T-helper 1 cell (primary cell): ENCODE measurements around the gene AFAP1.

Experiments
- DNase-seq, 5 donors: peaks; one replicate each; pipeline ENCODE4 v3.0.0-alpha.2; 2012 to 2020

The AFAP1 gene

DNA sequence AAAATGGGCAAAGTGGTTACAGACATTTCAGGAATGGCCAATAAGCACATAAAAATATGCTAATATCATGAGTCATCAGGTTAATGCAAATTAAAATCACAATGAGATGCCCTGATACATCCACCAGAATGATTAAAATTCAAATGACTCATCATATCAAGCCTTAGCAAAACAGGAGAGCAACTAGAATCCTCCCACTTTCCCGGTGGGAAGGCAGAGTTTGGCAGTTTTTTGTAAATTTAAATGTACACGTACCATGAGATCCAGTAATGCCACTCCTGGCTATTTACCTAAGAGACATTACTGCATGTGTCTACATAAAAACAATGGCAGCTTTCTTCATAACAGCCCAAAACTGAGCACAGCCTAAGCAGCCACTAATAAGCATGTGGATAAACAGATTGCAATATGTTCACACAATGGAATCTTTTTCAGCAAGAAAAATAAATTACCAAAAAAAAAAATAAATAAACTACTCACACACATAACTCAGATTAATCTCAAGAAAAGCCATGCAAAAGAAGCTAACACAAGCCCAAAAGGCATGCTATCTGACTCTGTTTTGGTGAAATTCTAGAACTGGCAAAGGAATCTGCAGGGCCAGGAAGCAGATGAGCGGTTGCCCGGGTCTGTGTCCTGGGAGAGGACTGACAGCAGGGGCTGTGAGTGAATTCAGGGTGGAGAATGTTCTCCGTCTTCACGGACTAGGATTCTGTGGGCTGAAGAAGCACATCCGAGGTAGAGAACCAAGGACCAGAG lies 48.8 kb downstream of the AFAP1 start:
- no peak for DNase-seq

DNA sequence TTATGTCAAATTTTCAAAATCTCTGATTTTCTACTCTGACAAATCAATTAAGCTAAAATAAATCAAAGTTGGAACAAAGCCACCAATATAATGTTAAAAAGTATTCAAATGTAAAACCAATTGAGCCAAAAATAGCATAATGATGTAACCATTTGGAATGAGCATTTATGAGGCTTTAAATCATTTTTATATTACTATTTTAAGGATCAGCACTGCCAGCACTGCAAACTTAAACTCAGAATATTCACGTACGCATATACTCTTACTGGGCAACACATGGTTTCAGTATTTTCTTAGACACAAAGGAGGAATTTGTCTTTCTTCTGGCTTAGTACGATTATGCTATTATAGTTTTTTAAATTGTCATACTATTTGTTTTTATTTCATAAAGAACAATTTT lies 52.2 kb downstream of the AFAP1 start:
- DNase-seq, result no peak

DNA sequence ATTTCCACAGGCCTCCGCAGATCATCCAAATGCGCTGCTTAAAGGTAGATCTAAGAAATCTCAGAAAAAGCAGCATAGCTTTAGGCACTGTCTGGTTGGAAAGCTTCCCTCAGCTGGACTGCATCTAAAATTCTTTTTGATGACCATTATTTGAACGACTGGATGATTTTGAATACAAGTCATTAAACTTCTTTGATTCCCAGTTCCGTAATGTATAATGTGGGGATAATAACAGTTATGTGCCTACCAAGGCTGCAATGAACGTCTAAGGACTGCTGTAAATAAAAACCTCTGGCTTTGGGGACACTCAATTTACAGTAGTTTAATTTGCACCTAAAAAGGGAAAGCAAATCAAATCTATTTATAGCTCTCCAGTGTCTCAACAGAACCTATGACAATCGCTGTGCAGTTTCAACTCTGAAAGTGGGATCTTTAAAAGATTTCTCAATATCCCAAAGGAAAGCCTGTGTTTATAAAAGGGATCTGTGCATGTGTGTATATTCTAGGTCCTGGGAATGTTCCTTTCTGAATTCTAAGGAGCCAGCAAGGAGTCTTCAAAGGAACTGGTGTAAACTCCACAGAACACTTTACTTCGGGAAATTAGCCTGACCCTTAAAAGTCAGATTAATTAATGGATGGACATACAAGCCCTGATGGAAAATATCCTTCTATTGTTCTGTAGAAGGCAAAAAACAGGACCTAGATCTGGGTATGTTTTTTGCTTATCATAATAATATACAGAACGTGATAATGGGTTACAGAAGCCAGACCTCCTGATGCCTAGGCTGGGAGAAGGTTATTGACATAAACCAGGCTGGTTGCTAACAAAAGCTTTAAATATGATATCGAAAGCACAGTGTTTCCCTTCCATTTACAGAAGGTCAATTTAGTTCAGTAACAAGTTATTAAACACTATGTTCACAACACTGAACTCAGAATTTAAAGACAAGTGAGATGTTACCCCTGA lies 53.4 kb downstream of the AFAP1 start:
- DNase-seq, result no peak

DNA sequence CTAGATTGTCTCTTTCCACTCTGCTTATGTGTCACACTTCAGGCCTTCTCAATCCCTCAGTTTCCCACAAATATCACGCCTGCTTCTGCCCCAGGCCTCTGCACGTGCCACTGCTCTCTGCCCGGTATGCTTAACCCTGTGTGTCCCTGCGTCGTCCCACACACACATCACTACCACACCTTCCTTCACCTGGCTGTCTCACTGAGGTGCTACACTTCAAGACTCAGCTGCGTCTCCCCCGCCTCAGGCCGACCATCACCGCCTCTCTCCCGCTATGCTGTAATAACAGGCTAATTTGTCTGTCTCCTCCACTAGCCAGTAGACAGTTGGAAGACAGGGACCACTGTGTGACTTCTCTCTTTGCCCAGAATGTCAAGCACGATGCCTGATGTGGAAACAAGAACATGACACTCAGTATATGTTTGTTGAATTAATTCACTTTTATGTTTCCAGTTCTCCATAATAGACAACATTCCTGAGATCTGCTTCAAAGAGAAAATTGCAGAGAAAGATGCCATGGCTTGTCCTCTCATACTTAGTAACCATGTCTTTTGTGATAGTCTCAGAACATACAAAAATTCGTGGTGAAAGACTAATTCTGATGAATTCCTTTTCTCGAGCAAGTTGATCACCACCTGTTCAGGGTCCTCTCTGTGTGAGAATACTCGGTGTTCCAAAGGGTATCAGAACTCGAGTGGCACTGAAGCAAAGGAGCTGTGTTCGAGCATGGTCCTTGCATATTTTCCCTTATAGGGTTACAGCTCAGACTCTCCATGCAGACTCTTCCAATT lies 54.2 kb downstream of the AFAP1 start:
- DNase-seq, result no peak

DNA sequence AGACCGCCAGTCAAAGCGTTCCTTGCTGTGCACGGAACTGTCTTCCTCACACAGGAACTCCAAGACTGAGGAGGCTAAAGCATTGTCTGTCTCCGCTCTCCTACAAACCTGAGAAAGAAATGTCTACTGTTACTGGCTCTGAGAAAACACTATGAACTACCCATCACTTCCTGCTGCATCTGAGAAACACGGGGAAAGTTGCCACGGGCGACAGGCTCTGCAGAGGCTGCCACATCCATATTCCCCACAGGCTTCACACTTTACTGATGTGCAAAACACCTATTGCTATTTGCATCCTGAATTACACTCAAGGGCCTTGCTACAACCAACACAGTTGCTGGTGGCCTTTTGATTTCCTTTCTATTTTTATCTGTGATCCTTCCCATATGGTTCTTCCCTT lies 59.0 kb downstream of the AFAP1 start:
- no peak for DNase-seq

DNA sequence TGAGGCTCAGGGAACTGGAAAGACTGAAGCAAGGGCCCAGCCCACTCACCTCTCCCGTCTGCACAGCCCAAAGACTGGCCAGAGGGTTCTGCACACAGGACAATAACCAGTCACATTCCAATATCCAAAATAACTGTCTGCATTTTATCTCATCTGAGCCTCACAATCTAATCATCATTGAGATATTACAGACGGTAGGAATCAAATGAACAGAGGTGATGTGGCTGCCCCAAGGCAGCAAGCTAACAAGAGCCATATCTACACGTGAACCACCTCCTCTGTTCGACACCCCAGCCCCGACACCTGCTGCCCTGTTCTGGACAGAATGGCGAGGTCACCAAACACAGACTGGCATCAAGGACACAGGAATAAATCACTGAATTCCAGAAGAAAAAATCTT lies 60.5 kb downstream of the AFAP1 start:
- no peak for DNase-seq

DNA sequence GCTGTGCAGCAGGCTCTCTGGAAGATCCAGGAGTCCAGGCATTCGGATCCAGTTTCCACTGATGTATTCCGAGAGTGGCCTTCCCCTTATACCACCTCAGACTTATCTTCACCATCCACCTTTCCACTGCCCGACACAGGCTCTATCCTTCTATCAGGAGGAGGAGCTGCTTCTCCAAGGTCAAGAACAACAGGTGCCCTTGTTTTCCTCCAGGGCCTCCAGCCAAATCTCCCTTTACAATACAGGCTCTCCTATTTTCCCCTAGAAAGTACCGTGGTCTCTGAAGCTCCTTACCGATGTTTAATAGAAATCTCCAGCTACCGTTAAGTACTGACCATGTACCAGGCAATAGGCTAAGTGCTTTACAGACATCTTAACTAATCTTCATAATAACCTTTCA lies 61.3 kb downstream of the AFAP1 start:
- DNase-seq, result no peak

DNA sequence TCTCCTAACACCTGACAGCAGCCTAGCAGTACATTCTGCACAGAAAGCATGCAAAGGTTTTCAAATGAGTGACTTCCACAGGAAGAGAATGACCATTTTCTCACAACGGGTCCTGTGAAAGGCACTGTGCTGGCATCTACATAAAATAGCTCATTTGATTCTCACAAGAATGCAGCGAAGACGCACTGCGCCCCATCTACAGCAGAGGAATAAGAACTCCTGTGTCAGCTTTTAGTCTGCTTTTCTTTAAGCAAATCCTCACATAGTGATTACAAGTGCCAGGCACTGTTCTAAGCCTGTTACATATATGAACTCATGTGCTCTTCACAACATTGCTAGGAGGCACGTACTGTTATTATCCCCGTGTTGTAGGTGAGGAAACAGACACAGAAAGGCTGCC lies 62.5 kb downstream of the AFAP1 start:
- DNase-seq, result no peak

DNA sequence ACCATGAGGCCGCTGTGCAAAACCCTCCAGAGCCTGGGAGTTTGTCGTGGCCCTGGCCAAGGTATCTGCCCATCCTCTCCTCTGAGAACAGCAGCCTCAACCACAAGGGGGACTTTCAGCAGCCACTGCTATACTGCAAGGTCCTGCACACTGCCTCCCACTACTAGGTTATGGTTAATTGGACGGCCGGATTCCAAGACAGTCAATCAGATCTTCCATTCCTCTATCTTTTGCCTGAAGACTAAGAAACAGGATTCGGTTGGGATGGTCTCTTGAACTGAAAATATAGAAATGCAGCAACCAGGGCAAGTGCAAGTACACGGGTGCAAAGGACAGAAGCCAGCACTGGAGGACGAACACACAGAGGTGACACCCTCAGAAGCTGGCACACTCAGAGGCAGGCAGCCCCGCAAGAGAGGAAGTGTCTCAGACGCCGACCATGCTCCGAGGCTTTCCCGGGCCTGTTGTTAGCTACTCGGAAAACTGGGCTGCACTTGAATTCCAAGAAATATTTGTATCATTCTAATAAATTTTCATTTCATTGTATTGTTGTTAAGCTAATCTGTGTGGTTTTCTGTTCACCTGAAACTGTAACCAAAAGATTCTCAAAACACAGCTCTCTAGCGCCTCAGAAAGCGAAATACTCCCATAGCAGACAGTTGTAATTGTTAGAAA lies 63.3 kb downstream of the AFAP1 start:
- peak in 2 of 5 donors; percentile 22 to 50 for DNase-seq

DNA sequence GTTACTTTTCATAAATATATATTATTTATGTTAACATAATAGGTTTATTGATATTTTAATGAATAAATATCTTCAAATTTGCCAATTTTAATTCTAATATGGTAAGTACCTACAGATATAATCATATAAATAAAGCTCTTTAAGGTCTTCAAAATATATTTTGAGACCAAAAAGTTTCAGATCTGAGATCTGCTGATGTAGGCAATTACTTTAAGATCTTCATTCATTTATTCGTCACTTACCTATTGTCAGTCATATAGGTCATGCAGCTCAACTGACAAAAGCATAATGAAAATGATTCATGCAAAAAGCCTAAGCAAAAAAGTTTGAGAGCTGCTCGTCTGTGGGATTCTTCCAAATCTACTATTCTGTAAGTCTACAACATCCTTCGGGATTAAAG lies 64.8 kb downstream of the AFAP1 start:
- no peak for DNase-seq

DNA sequence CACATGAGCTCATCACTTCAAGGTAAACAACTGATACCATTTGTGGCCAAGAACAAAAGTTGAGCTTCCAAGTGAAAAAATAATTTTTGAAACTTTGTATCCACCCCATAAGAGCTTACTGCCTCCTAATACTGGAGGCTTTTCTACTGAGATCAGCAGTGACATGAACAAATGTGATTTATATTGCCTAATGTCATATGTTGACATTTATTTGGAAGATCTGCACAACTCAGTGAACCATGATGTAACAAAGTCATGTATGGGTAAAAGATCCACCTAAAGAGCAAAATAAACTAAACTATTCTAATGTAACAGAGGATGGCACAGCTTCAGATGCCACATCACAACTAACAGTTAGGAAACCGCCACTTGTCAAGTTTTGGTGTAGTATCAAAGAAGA lies 65.8 kb downstream of the AFAP1 start:
- DNase-seq, result no peak

DNA sequence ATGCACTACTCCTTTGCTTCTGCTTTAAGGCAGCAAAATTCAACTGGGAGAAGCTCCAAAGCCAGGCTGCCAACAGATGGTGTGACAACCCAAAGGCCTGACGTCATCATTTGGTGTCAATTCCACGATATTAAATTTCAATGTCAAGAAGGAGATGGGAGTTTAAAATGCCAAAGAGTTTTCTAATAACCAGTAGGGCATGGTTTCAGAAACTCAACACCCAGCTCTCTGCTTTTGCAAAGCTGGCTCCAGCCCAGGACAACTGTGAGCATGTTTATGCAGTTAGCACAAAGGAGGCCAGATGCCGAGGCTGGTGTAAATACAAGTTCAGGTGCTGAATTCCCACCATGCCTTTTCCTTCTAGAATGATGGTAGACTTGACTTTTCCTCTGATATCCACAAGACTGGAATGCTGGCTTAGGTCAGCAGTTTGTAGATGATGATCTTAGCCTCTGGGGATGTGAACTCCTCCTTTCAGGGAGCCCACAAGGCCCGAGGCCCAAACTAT lies 67.3 kb downstream of the AFAP1 start:
- no peak for DNase-seq

DNA sequence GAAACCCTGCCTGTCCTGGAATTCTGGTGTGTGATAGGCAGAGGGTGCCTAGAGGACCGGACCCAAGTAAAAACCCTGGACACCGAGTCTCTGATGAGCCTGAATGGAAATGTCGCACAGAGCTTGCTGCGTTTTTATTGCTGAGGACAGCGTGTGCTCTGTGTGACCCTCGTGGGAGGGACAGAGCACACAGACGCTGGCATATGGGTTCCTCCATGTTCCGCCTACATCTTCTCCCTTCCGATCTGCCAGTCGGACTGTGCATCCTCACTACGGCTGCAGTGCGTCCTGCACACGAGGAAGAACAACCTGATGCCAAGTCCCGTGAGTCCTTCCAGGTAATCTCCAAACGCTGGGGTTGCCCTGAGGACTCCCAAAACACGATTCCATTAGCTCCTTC lies 68.3 kb downstream of the AFAP1 start:
- no peak for DNase-seq

DNA sequence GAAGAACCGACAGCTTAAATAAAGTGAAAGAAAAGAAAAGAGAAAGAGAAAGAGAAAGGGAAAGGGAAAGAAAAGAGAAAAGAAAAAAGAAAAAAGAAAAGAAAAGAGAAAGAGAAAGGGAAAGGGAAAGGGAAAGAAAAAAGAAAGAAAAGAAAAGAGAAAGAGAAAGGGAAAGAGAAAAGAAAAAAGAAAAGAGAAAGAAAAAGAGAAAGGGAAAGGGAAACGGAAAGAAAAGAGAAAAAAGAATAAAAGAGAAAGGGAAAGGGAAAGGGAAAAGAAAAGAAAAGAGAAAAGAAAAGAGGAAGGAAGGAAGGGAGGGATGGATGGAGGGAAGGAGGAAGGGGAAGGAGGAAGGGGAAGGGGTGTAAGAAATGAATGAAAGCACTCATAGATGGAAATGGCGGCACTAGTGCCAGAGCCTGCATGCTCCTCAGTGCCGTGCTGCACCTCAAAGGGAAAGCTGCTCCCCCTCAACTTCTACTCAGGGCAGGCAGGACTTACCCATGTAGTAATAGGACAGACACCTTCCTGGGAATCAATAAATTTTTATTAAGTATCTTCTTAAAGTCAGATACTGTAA lies 70.7 kb downstream of the AFAP1 start:
- DNase-seq, result peak in 1 of 5 donors; percentile 40

DNA sequence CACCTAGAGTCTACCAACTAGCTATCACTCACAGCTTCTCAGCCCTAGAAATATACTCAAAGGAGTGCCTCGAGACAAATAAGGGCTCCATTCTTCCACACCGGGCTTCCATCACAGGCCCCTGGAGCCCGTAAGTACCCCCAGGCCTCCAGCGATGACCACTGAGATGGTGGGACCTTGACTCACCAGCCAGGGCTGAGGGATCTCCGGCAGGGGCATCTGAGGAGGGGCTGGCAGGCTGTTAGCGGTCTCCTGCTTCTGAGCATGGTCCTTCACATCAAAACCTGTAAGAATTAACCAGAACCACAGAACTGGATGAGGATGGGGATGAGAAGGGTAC lies 71.3 kb downstream of the AFAP1 start:
- no peak for DNase-seq

DNA sequence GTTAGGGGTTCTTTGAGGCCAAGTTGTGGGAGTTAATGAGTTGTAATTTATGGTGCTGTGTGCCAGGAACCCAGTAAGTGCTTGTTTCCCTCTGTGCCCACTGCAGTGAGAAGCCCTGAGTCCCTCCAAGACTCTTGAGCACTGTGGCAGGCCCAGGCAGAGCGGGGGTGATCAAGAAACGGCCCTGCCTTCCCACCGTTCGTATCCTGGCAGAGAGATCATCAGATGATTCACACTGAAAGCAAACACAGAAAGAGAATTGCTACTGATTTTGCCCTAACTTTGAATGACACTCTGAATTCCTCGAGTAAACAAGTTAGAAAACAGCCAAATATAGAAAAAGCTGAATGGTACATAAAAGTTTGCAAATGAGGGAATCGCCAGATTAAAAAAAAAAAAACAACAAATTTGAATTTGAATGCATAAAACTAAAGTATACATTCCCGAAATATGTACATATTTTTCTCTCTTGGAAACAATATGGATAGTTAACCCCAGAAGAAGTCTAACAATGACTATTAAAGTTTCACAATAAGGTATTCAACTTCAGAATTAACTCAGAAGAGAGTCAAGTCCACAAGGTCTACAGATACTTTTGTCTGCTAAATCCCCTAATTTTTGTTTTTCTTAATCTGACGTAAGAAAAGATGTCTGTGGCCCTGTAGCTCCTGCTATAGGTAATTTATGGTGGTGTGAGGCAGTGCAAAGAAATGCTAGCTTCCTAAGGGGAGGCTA lies 71.8 kb downstream of the AFAP1 start:
- DNase-seq, result peak in 1 of 5 donors; percentile 21

DNA sequence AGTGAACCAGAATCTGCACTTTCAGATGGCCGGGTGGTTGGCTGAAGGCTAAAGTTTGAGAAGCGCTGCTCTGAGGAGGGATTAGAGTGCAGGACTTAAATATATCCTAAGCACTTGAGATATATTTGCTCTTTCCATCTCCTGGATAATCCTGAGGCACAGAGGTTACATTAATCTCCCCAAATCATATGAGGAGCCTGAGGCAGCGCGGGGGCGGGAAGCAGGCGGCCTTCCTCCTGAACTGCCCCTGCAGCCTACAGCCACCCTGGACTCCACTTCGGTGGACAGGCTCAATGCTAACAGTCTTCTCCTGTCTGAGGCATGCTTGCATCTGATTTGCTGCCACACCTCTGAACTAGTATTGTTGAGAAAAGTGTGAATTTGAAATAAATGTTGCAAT lies 72.5 kb downstream of the AFAP1 start:
- DNase-seq, result no peak

DNA sequence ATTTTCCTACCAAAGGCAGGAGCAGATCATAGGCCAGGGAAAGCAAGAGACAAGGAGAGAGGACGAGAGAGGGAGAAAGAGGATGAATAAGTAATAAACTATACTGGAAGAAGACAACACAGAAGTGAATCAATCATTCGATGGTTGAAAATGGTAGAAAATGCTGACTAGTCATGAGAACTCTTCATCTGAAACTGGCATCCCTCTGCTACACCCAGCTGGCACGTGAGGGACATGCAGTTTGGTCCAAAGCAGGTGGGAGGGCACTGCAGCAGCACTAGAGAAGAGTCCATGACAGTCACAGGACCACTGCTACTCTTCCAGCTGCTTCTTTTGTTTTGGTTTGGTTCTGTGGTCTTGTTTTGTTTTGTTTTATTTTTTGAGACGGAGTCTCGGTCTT lies 74.1 kb downstream of the AFAP1 start:
- no peak for DNase-seq

DNA sequence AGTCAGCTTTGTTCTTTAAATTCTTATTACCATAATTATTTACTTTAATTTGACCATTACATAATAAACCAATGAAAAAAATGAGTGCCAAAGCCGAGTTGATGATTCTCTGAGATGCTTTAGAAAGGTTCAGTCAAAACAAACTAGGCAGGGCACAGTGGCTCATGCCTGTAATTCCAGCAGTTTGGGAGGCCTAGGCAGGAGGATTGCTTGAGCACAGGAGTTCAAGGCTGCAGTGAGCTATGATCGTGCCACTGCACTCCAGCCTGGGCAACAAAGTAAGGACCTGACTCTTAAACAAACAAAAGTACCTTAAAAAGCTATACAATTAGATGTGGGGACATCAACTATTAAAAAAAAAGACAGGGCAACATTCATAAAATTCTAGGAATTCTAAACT lies 75.0 kb downstream of the AFAP1 start:
- DNase-seq, result no peak

DNA sequence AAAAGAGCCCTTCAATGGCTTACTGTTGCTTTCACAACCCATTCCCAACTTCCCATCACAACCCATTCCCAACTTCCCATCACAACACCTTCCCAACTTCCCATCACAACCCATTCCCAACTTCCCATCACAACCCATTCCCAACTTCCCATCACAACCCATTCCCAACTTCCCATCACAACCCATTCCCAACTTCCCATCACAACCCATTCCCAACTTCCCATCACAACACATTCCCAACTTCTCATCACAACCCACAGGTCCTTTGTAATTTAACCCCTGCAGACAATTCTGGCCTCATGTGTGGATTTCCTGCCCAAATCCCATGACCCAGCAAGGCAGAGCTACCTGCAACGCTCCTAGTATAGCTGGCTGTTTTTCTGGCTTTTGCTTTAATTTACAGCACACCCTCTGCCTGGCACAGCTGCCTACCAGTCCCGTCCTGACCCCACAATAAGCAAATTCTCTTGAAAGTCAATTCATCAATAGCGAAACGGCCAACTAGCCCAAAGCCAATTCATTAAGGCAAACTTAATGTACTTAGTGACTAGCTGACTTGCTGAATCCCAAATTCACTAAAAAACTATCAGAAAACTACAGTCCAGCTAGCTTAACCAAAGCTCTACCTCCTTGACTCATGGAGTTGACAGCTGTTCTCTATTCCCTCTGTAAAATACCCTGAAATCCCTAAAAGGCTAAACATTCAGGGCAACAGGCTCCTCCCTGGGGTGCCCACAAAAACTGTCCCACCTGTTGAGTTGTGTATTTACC lies 75.6 kb downstream of the AFAP1 start:
- peak in 1 of 5 donors; percentile 45 for DNase-seq
